Adrenal gland (tissue), 12 donors: ENCODE data around the gene RBM10. TPM values are rescaled to one million over a fixed set of nuclear protein-coding genes. Genes with fewer than 3 reads are reported as not detected.
A peak's percentile ranks its signal among the peaks of the same experiment; 100 is the strongest.

Experiments
- DNase-seq, 7 donors: peaks; one replicate each; pipeline ENCODE4 v3.0.0-alpha.2; 2019 to 2020
- H3K27ac ChIP-seq, 5 donors: fragments of 200-600 bp; sonication (generic) in 4 of 5; 1 replicate in 3 of 5; 2 replicates in 2 of 5; pipeline versions ENCODE4 v1.5.1 to v1.8.0; 2016 to 2020; ENCODE audit warnings: mild to moderate bottlenecking in 1 of 5
- H3K27me3 ChIP-seq: fragments of 200-600 bp; 2 replicates; pipeline ENCODE4 v1.8.0; 2021
- H3K36me3 ChIP-seq, 2 donors: fragments of 200-600 bp; replicated peaks in 1 of 2; 1 replicate in 1 of 2; 2 replicates in 1 of 2; pipeline versions ENCODE4 v1.5.1 to v1.8.0; 2018 to 2022
- H3K4me1 ChIP-seq, 2 donors: fragments of 200-600 bp; replicated peaks in 1 of 2; 1 replicate in 1 of 2; 2 replicates in 1 of 2; pipeline versions ENCODE4 v1.5.1 to v1.8.0; 2018 to 2021
- H3K4me3 ChIP-seq, 4 donors: fragments of 200-600 bp; sonication (generic) in 3 of 4; one replicate each; pipeline ENCODE4 v1.5.1; 2016 to 2018
- H3K9me3 ChIP-seq, 3 donors: fragments of 200-600 bp; sonication (generic) in 1 of 3; replicated peaks in 1 of 3; 1 replicate in 2 of 3; 2 replicates in 1 of 3; pipeline versions ENCODE4 v1.5.1 to v1.8.0; 2016 to 2021
- CTCF ChIP-seq, 6 experiments: fragments of 450-650 bp in 4 of 6; fragments of 200-600 bp in 2 of 6; sonication (generic) in 1 of 6; IDR thresholded peaks; 1 replicate in 5 of 6; 2 replicates in 1 of 6; pipeline versions ENCODE4 v1.5.1 to v1.8.0; 2016 to 2021; ENCODE audit warnings: antibody characterized with exemption in 6 of 6, mild to moderate bottlenecking in 2 of 6, moderate library complexity in 1 of 6
- POLR2A ChIP-seq, 2 donors: fragments of 450-650 bp; IDR thresholded peaks; one replicate each; pipeline ENCODE4 v1.6.1; 2017; ENCODE audit warnings: antibody characterized with exemption in 2 of 2, mild to moderate bottlenecking in 2 of 2, moderate library complexity in 1 of 2
- WGBS, 4 donors: extraction: QIAGEN DNeasy Blood & Tissue Kit in 2 of 4; methylation state at CpG; one replicate each; pipeline versions ENCODE4 v1.1.5 to v1.1.7; 2013 to 2017; 5-methylcytosine and 5-hydroxymethylcytosine counted together
- intact Hi-C, 2 donors: fragments of 100-400 bp; cut with DNase I; formaldehyde crosslinking; loops; one replicate each; pipeline versions ENCODE4 v1.14.1 to v1.15.0; 2022 to 2023
- polyA plus RNA-seq, 3 donors: library from polyadenylated mRNA; stranded (reverse); fragments of 200-250 nt in 2 of 3; fragments of 350-450 nt in 1 of 3; fragmentation: Illumina TruSeq in 1 of 3; extraction: RNeasy Lipid Tissue Mini Kit (QIAGEN cat#74804) in 1 of 3; gene quantifications; one replicate each; pipeline ENCODE4 v1.2.3, GENCODE V29; 2013 to 2014
- total RNA-seq, 9 donors: library from RNA; depleted of rRNA in 4 of 9; stranded (reverse); fragments of >200 nt in 4 of 9; fragments of 120-200 nt in 1 of 9; fragmentation: NEBNext Ultra II Directional in 1 of 9; extraction: Animal tissue kit (Norgen Biotek cat#: 25700) in 1 of 9; gene quantifications; one replicate each; pipeline versions ENCODE4 v1.1.0 to v1.2.4, GENCODE V29; 2013 to 2023
- donor health status: healthy with polysubstance abuse.
- donor health status: Bipolar disorder and iron deficiency.
- donor health status: DM: yes; HTN: yes; CAD: no.
- donor health status: DM: no; HTN: no; CAD: no.
- donor health status: DM: no; HTN: no; CAD: no.
- donor health status: DM: yes; HTN: yes; CAD: no.

The RBM10 gene
- total and polyA plus RNA-seq, 12 donors, result 27.7 to 75.9 (median 37.5) TPM

- Histone ChIP-seq H3K27ac (no peak overlapping the region), H3K4me3 (no peak overlapping the region), H3K4me1 (peaks cover 9 to 10% of the 10 kb centered on the region in 2 donors), H3K27me3 (peaks cover 6% of the 10 kb centered on the region), H3K36me3 (no peaks in the 10 kb centered on the region), H3K9me3 (no peaks in the 10 kb centered on the region)
- WGBS, 4 donors, result 73 to 82% (median 77%) methylated on average over 5 to 6 of the region's 6 CpGs
- peak in 1 of 7 donors; percentile 35 for DNase-seq
- no peak for TF ChIP-seq POLR2A (IDR thresholded peaks at IDR 0.05)
- no peak for TF ChIP-seq CTCF (IDR thresholded peaks at IDR 0.05)
- intact Hi-C loops, result no loop called here
These were observed 6.8 kb upstream of the RBM10 start for GRCh38 chrX:47138171-47138570.

DNA sequence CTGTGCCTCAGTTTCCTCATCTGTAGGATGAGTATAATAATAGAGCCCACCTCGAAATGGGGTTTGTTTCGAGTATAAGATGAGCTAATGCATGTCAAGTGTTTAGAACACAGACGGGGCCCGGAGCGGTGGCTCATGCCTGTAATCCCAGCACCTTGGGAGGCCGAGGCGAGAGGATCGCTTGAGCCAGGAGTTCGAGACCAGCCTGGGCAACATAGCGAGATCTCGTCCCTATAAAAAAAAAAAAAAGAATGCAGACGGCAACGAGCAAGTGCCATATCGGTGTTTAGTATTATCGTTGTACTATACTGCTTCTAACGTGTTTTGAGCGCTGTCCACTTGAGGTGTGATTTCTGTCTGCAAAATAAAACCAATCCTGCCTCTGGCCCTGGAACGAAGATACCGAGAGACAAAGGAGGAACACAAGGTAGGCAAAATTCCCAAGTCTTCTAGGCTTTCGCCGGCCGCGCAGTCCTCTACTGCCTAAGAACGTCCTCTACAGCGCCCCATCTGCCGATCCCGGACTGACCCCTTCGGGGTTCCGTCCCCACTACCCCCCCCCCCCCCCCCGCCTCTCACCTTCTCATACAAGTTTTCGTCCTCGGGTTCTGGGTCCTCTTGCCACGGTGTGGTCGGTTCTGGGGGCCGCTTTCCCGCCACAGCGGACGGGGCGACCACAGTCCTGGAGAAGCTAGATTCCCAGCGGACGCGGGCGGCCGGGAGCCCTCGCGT lies 961 bp upstream of the RBM10 start:
- Histone ChIP-seq H3K27ac (peak overlapping the region; percentile 79 to 97 (median 91)), H3K4me1 (peaks cover 0 to 17% of the 10 kb centered on the region in 2 donors), H3K4me3 (peak overlapping the region in 3 of 4 donors; percentile 25 to 63 (median 28)), H3K27me3 (peaks cover 3% of the 10 kb centered on the region), H3K9me3 (no peaks in the 10 kb centered on the region), H3K36me3 (no peaks in the 10 kb centered on the region)
- peak; percentile 28 to 67 (median 44) for DNase-seq
- intact Hi-C loops, result no loop called here
- 1 to 41% (median 18%) methylated on average over 14 to 42 of the region's 46 CpGs for WGBS, 4 donors
- no peak for TF ChIP-seq CTCF (IDR thresholded peaks at IDR 0.05)
- no peak for TF ChIP-seq POLR2A (IDR thresholded peaks at IDR 0.05)

DNA sequence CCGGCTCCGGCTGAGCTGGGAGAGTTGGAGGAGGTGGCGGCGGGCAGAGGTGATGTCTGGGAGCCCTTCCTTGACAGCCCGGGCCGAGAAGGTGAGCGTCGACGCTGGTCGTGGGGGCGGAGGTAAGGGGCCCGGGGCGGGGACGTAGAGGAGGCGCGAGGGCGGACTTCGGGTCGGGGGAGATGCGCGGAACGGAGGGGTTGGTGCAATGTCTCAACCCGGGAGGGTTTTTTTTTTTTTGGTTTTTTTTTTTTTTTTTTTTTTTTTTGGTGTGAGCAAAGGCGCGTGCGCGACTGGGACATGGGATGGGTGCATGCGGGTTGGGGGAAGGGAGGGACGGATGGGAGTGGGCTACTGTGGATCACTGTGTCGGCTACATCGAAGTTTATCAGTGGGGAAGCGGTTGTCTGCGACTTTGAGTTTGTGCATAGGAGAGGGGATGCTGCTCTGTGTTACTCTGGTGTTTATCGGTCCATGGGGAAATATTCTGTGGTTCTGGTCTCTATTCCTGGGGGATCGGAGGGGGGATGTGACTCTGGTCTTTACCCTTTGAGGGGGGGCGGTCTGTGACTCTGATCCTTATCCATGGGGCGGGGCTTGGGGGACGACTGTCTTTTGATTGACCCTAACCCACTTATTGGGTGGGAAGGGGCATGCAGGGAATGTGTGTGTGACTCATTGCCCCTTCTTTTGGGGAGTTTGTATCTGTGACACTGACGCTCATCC lies 537 bp downstream of the RBM10 start:
- Histone ChIP-seq H3K4me3 (peak overlapping the region in 3 of 4 donors; percentile 15 to 63 (median 25)), H3K4me1 (peaks cover 0 to 17% of the 10 kb centered on the region in 2 donors), H3K36me3 (no peaks in the 10 kb centered on the region), H3K27ac (peak overlapping the region; percentile 76 to 97 (median 91)), H3K9me3 (no peaks in the 10 kb centered on the region), H3K27me3 (no peaks in the 10 kb centered on the region)
- intact Hi-C loops, result no loop called here
- TF ChIP-seq CTCF (IDR thresholded peaks at IDR 0.05) (no peak), POLR2A (IDR thresholded peaks at IDR 0.05) (no peak)
- no peak for DNase-seq
- WGBS, 4 donors, result 0 to 56% (median 16%) methylated on average over 13 to 39 of the region's 39 CpGs

GRCh38 chrX:47146121-47146935 lies 1.3 kb downstream of the RBM10 start:
- WGBS, 4 donors, result 6 to 36% (median 20%) methylated on average over 3 to 10 of the region's 10 CpGs
- H3K27ac ChIP-seq, result peak overlapping the region in 3 of 5 donors; percentile 38 to 97 (median 79)
- peaks cover 0 to 17% of the 10 kb centered on the region in 2 donors for H3K4me1 ChIP-seq
- H3K4me3 ChIP-seq, result peak overlapping the region in 2 of 4 donors; percentile 25 to 63
- H3K27me3 ChIP-seq, result peaks cover 1% of the 10 kb centered on the region
- TF ChIP-seq POLR2A (IDR thresholded peaks at IDR 0.05), result no peak
- TF ChIP-seq CTCF (IDR thresholded peaks at IDR 0.05), result no peak
- intact Hi-C loops, result no loop called here
- no peaks in the 10 kb centered on the region for H3K36me3 ChIP-seq
- DNase-seq, result no peak
- no peaks in the 10 kb centered on the region for H3K9me3 ChIP-seq
